GM21381 (cell line): ENCODE data around the gene SLF1.

Experiments used
- ATAC-seq: cut with Tn5 transposase; IDR thresholded peaks from one replicate; pipeline ENCODE4 v1.9.1; 2021; ENCODE audit warnings: mild to moderate bottlenecking, moderate library complexity; ENCODE audit not compliant: unreplicated experiment

The SLF1 gene

DNA sequence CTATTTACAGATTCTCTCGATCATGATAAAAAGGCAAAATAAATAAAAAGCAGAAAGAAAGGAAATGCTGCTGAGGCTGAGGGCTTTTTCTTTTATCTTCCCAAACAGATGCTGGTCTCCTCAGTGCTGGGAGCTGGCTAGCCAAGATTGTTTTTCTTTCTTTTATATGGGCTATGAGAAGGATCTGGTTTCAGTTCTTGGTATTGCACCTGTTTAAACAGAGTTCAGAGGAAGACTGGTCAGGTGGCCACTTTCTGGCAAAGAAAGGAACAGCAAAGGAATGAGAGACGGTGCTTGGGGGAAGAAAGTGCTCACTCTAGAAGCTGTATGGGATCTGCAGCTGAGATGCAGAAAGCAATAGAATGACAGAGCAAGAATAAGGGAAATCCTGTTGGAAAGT, 88.9 kb downstream of the SLF1 start:
- ATAC-seq, result no peak

DNA sequence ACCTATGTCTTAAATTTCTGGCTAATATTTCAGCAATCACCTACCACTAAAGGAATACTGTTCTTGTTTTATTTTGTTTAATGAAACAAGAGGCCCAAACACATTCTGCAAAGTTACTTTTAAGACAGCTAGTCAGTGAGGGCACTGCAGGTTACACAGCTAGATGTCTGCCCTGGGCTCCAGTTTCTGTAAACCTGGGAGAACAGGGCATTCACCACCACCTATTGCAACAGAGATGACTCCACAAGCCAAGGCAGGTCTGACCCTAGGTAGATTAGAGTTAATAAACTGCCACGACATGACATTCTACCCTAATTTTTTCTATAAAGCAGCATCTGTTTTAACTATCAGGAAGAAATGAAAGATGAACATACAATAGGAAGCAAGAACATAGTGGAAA, 90.8 kb downstream of the SLF1 start:
- ATAC-seq, result no peak

- no peak for ATAC-seq
These were observed 93.3 kb downstream of the SLF1 start for GRCh38 chr5:94711785-94712184.

- ATAC-seq, result no peak
These were observed 97.3 kb downstream of the SLF1 start for GRCh38 chr5:94715768-94716167.

DNA sequence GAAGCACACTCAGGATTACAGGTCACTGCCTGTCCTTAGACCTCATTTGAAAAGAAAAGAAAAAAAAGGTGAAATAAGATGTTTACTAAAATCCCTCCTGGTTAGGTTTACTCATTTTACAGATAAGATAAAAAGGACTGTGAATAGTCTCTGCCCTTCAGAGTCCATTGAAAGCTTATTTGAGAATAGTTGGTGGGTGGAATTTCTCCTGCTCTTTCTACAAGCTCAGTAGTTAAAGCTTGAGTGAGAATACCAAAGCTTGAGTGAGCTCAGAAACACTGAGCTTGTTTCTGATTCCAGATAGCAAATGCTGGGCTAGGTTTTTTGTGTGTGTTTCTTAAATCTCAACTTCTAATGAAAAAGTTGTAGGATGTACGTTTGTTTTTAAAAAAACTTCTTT, 106.7 kb downstream of the SLF1 start:
- ATAC-seq, result no peak

DNA sequence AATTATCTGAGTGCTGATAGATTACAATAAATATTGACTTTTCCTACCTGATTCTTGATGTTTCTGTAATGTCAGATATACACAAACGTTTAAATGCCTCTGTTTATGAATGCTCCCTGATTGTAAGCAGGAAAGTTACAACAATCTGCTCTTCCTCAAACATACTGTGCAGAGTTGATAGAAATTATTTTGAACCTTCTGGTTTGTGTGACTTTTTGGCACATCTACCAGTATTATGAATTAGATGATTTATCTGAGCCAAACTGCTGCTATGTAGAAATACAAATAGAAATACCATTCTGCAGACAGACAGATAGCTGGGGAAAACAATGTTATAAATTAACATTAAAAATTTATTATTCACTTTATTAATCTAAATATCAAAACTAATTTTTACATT, 113.0 kb downstream of the SLF1 start:
- ATAC-seq, result no peak

DNA sequence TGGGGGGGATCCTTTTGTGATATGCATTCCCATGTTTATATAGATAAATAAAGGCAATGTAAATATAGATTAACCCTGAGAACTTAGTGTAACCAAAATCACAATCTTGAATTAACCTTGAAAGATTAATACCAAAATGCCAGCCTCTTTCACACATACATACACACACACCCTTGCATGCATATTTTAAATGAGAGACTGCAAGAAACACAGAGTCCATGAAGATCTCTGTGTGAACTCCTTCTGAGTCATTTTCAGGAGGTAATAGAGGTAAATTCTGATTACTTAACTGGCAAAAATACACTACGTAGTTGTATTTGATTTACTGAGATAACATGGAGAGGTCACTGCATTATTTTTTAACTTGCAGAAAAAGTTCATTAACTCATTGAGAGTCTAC, 118.0 kb downstream of the SLF1 start:
- ATAC-seq, result no peak

DNA sequence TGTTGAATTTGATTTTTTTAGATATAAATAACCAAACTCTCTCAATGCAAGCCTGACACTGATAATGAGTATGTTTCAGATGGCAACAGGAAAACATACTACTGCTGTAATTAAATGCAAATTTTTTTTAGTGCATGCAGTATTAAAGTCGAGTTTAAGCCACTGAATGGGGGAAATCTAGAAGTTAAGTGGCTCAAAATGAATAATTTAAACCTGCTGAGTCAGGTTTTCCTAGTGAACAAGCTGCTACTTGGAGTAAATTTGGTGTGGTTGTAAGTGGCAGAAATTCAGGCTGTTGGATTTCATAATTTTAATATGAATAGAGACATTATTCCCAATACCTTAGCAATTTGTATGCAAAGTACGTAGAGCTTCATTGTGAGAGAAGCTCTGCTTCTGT, 121.8 kb downstream of the SLF1 start:
- no peak for ATAC-seq

GRCh38 chr5:94742852-94743251, 124.4 kb downstream of the SLF1 start:
- no peak for ATAC-seq

DNA sequence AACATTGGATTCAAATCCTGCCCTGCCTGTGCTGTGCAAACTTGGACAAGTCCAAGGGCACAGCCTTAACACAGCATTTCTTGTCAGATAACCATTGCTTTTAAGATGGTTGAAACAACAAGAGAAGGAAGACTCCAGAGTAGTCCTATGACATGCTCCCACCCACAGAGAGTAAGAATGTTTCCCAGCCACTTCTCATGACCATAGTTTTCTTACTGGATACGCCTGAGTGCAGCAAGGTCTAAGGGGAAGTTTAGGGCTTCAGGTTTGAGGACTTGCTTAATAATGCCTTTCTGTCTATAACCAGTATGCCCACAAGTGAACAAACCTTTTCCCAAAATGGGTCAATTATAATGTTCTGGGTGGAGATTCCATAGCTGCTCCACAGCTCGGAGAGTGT, 126.4 kb downstream of the SLF1 start:
- ATAC-seq, result no peak

GRCh38 chr5:94745786-94746730, 127.6 kb downstream of the SLF1 start:
- peak; percentile 68 for ATAC-seq

- ATAC-seq, result peak; percentile 53
These were observed 128.3 kb downstream of the SLF1 start for GRCh38 chr5:94746731-94747124.
